Nephron (organoid): ENCODE measurements around the gene ADK.

ENCODE experiments used
- H3K27ac Mint-ChIP-seq, 3 experiments: 2 replicates each; pipeline ENCODE4 v1.8.0; 2020; ENCODE audit warnings: mixed read lengths in 3 of 3, mild to moderate bottlenecking in 2 of 3, moderate library complexity in 1 of 3
- H3K27me3 Mint-ChIP-seq: 2 replicates; pipeline ENCODE4 v1.8.0; 2021; ENCODE audit warnings: low read depth, mild to moderate bottlenecking, moderate library complexity, mixed read lengths
- H3K36me3 Mint-ChIP-seq: 2 replicates; pipeline ENCODE4 v1.8.0; 2020; ENCODE audit warnings: low read depth, mixed read lengths
- H3K4me1 Mint-ChIP-seq: 2 replicates; pipeline ENCODE4 v1.8.0; 2020; ENCODE audit warnings: mixed read lengths
- H3K4me3 Mint-ChIP-seq, 3 experiments: 2 replicates each; pipeline ENCODE4 v1.8.0; 2020; ENCODE audit warnings: mild to moderate bottlenecking in 3 of 3, mixed read lengths in 3 of 3, moderate library complexity in 2 of 3
- H3K9me3 Mint-ChIP-seq: 2 replicates; pipeline ENCODE4 v1.8.0; 2020; ENCODE audit warnings: mixed read lengths
- TF ChIP-seq, protein P1 (sequence below), 3 experiments: fragments of 200-600 bp; sonication (generic); IDR thresholded peaks; one replicate each; pipeline ENCODE4 v1.5.0; 2021; ENCODE audit warnings: antibody characterized with exemption in 3 of 3; ENCODE audit not compliant: unreplicated experiment in 3 of 3

ADK gene

DNA sequence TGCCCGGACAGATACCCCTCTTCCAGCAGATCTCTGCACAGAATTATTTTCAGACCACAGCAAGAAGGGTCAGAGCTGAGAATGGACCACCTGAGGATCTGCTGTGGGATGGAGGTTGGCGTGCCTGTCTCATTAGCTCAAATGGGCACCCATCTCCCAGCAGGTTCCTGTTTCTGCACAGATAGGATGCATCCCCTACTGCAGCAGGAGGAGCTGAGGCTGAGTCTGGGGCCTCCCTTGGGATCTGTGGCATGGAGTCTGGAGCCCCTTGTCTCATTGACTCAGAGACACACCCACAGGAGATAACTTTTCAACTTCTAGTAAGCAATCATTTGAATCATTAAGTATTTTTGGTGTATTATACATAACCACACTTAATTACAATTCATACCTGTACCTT is 212.7 kb downstream of the ADK start:
- peaks cover 59% of the 10 kb centered on the region for H3K36me3 Mint-ChIP-seq
- TF ChIP-seq, protein P1, sequence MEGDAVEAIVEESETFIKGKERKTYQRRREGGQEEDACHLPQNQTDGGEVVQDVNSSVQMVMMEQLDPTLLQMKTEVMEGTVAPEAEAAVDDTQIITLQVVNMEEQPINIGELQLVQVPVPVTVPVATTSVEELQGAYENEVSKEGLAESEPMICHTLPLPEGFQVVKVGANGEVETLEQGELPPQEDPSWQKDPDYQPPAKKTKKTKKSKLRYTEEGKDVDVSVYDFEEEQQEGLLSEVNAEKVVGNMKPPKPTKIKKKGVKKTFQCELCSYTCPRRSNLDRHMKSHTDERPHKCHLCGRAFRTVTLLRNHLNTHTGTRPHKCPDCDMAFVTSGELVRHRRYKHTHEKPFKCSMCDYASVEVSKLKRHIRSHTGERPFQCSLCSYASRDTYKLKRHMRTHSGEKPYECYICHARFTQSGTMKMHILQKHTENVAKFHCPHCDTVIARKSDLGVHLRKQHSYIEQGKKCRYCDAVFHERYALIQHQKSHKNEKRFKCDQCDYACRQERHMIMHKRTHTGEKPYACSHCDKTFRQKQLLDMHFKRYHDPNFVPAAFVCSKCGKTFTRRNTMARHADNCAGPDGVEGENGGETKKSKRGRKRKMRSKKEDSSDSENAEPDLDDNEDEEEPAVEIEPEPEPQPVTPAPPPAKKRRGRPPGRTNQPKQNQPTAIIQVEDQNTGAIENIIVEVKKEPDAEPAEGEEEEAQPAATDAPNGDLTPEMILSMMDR (IDR thresholded peaks at IDR 0.05; ENCODE audit: unreplicated experiment in 3 of 3), result no peak
- H3K9me3 Mint-ChIP-seq, result peaks cover 46% of the 10 kb centered on the region
- no peaks in the 10 kb centered on the region for H3K4me1 Mint-ChIP-seq
- H3K27ac Mint-ChIP-seq, result no peak overlapping the region
- no peaks in the 10 kb centered on the region for H3K27me3 Mint-ChIP-seq
- no peak overlapping the region for H3K4me3 Mint-ChIP-seq

DNA sequence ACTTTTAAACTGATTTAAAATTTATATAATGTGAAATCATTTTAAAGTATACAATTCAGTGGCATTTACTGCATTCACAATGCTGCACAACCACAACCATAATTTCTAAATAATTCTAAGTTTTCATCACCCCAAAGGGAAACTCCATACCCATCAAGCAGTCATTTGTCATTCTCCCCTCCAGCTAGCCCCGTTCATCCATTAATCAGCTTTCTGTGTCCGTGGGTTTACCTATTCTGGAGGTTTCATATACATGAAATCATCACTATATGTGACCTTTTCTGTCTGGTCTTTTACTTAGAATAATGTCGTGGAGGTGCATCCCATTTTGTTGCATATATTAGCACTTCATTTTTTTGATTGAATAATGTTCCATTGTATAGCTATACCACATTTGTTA is 214.1 kb downstream of the ADK start:
- Mint-ChIP-seq H3K27ac (no peak overlapping the region), H3K36me3 (peaks cover 48% of the 10 kb centered on the region), H3K9me3 (peaks cover 34% of the 10 kb centered on the region), H3K4me1 (no peaks in the 10 kb centered on the region), H3K4me3 (no peak overlapping the region), H3K27me3 (no peaks in the 10 kb centered on the region)
- TF ChIP-seq, protein P1 (IDR thresholded peaks at IDR 0.05; ENCODE audit: unreplicated experiment in 3 of 3), result no peak

DNA sequence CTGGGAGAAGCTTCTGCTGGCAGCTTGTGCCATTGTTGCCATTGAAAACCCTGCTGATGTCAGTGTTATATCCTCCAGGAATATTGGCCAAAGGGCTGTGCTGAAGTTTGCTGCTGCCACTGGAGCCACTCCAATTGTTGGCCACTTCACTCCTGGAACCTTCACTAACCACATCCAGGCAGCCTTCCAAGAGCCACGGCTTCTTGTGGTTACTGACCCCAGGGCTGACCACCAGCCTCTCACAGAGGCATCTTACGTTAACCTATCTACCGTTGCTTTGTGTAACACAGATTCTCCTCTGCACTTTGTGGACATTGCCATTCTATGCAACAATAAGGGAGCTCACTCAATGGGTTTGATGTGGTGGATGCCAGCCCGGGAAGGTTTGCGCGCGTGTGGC is 220.7 kb downstream of the ADK start:
- Mint-ChIP-seq H3K27ac (no peak overlapping the region), H3K4me1 (no peaks in the 10 kb centered on the region), H3K9me3 (no peaks in the 10 kb centered on the region), H3K4me3 (no peak overlapping the region), H3K27me3 (no peaks in the 10 kb centered on the region), H3K36me3 (no peaks in the 10 kb centered on the region)
- TF ChIP-seq, protein P1 (IDR thresholded peaks at IDR 0.05; ENCODE audit: unreplicated experiment in 3 of 3), result no peak

GRCh38 chr10:74373059-74373458 is 222.0 kb downstream of the ADK start:
- H3K9me3 Mint-ChIP-seq, result no peaks in the 10 kb centered on the region

DNA sequence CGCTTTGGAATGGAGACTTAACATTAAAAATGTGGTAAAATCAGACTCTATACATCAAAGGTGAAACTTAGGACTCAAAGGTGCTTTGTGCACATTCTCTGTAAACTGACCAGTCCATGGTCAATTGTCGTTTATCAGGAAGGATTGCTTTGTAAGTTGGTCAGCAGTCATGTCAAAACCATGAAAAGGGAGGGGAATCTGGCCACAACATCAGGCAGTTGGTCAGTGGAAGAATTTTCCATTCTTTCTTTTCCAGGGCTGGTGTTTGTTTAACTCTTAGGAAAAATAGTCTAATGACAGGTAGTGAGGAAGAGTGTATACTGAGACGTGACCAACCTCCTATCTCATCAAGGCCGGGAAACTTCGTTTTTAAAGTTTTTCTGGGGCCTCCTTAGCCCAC is 226.5 kb downstream of the ADK start:
- Mint-ChIP-seq H3K27me3 (no peaks in the 10 kb centered on the region), H3K4me1 (no peaks in the 10 kb centered on the region), H3K36me3 (no peaks in the 10 kb centered on the region), H3K27ac (no peak overlapping the region), H3K9me3 (no peaks in the 10 kb centered on the region), H3K4me3 (no peak overlapping the region)
- TF ChIP-seq, protein P1 (IDR thresholded peaks at IDR 0.05; ENCODE audit: unreplicated experiment in 3 of 3), result no peak

More at GRCh38 chr10:74373059-74373458, 222.0 kb downstream of the ADK start:
- Mint-ChIP-seq H3K27me3 (no peaks in the 10 kb centered on the region), H3K27ac (no peak overlapping the region), H3K36me3 (no peaks in the 10 kb centered on the region), H3K4me1 (no peaks in the 10 kb centered on the region), H3K4me3 (no peak overlapping the region)
- TF ChIP-seq, protein P1 (IDR thresholded peaks at IDR 0.05; ENCODE audit: unreplicated experiment in 3 of 3), result no peak

DNA sequence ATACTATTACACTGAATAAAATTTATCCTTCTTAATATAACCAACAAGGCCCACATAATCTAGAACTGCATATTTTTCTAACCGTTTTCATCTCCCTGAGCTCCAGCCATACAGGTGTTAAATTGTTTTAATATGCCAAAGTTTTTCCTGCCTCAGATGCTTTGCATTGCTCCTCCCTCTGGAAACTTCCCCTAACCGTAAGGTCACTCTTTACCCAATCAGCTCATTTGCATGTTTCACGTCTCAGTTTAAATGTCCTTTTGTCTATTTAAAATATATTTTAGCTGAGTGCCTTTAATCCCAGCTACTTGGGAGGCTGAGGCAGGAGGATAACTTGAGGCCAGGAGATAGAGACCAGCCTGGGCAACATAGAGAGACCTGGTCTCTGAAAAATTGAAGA is 228.5 kb downstream of the ADK start:
- Mint-ChIP-seq H3K36me3 (no peaks in the 10 kb centered on the region), H3K27ac (no peak overlapping the region), H3K9me3 (no peaks in the 10 kb centered on the region), H3K4me1 (no peaks in the 10 kb centered on the region), H3K27me3 (no peaks in the 10 kb centered on the region), H3K4me3 (no peak overlapping the region)
- TF ChIP-seq, protein P1 (IDR thresholded peaks at IDR 0.05; ENCODE audit: unreplicated experiment in 3 of 3), result no peak
